Embryonic facial prominence (tissue), 1 donor: ENCODE results near the gene AURKB.
A peak's percentile ranks its signal among the peaks of the same experiment; 100 is the strongest.
"Not testable (repeated sequence)": the region's sequence is repeated elsewhere in the genome, so short reads cannot be mapped to it uniquely, and the experiment has no call there.

Source experiments
- DNase-seq: peaks from one replicate; pipeline ENCODE4 v3.0.0-alpha.2; 2016; ENCODE audit errors: extremely low spot score

The AURKB gene

DNA sequence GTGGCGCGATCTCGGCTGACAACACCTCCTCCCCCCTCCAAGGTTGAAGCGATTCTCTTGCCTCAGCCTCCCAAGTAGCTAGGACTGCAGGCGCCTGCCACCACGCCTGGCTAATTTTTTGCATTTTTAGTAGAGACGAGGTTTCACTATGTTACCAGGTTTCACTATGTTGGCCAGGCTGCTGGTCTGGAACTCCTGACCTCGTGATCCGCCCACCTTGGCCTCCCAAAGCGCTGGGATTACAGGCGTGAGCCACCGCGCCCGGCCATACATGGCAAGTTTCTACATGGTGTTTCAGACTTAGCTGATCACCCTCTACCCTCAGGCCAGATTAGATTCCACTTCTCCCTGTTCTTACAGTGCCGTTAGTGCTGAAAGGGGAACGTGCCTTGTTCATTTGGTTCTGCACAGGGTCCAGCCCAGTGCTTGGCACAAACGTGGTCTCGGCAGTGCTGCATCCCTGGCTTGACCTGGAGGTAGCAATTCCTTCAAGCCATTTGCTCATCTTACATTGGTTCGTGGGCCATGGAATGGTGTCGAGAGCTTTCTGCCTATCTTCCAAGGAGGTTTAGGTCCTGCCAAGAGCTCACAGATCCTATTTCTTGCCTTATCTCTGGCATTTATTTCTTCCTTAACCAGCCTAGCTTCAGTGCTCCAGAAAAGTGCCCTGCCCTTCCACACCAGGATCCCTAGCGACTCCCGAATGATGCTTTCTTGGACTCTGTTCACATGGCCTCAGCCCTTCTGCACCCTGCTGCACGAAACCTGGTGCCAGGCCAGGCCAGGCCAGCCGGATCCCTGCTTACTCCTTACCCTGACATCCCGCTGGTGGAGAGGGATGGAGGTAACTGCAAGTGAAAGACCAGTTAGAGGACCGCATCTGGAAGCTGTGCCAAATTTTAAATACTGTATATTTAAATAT is 14.8 kb upstream of the AURKB start:
- DNase-seq, result no peak

DNA sequence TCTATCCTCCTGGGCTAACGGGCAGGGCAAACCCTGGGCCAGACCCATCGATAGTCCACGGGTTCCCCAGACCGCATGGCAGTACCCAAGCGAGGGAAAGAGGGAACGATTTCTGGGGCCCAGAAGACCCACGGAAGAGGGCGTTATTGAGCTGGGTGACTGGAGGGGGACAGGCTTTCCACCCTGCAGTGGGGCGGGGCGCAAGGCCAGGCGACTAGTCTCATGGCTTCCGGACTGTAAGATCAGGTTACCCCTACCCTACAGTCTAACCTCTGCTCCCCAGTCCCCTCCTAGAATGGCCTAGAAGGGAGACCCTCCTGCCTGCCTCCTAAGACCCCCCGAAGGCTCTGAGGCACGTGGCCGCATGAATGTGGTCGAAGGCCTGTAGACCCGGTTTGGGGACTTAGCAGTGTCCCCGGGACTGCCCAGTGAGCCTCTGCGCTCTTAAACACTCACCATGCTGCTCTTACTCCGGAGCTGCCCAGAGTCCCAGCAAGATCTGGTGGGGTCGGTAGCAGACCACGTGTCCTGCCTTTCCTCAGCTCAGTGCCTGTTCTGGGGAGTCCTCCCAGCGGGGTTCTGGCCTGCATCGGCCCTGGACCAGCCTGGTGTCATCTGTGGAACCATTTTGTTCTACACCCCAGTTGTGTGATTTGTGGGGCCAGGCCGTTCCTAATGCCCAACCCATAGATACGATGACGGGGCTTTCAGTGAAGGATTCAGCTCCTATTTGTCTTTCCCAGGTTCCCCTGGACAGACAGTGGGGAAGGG is 13.2 kb upstream of the AURKB start:
- no peak for DNase-seq

- DNase-seq, result peak; percentile 84
Measured at GRCh38 chr17:8222630-8223355, 12.4 kb upstream of the AURKB start.

- no peak for DNase-seq
Measured at GRCh38 chr17:8222380-8222629, 11.9 kb upstream of the AURKB start.

GRCh38 chr17:8221663-8222379 is 11.4 kb upstream of the AURKB start:
- peak; percentile 87 for DNase-seq

DNA sequence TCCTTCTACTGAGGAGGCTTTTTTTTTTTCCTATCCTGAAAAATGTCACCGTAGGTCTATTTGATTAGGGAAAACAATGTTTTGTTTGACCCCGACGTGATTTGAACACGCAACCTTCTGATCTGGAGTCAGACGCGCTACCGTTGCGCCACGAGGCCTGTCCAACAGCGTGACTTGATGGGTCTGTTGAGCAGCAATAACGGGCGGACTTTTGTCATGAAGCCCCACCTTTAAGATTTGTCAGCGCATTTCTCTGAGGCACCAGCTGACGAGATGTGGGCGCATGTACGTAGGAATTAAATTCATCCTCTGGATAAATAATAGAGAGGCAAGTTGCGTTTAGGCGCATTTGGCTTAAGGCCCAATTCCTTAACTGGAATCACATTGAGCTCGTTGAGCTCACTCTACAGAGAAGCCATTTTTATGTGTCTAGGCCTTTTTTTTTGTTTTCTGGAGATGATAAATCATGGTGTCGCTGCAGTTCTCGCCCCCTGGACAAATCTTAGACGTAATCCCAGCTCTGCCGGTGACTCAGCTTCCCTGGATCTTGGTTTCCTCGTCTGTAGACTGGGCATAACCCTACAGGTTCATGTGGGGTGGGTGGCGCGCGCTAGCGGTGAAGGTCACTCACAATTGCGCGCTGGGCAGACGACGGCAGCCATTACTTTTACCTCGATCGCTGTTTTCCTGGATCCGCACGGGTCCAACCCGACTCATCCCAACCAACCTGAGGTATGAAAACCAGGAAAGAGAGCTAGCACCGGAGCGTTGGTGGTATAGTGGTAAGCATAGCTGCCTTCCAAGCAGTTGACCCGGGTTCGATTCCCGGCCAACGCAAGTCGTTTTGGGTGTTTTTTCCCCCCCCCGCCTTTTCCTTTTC is 10.6 kb upstream of the AURKB start:
- DNase-seq, result peak; percentile 87

GRCh38 chr17:8214000-8214399 is 3.6 kb upstream of the AURKB start:
- not testable (repeated sequence) for DNase-seq

DNA sequence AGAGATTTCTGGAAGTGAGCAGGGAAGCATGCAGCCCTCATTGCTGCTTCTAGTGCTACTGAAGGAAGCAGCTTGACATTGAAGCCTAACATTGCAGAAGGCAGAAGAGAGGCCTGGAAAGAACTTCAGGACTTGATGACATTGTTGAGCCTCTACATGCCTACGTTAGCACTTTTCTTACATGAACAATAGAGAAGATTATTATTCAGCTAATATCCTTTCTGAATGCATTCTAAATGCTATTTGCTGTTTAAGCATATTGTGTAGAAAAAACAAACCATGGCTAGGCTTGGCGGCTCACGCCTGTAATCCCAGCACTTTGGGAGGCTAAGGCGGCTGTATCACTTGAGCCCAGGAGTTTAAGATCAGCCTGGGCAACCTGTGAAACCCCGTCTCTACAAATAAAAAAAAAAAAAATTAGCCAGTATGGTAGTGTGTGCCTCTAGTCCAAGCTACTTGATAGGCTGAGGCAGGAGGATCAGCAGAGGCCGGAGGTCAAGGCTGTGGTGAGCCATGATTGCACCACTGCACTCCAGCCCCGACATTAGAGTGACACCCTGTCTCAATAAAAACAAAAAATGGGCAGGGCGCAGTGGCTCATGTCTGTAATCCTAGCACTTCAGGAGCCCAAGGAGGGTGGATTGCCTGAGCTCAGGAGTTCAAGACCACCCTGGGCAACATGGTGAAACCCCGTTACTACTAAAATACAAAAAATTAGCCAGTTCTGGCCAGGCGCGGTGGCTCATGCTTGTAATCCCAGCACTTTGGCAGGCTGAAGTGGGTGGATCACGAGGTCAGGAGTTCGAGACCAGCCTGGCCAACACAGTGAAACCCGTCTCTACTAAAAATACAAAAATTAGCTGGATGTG is 2.2 kb upstream of the AURKB start:
- DNase-seq, result no peak

DNA sequence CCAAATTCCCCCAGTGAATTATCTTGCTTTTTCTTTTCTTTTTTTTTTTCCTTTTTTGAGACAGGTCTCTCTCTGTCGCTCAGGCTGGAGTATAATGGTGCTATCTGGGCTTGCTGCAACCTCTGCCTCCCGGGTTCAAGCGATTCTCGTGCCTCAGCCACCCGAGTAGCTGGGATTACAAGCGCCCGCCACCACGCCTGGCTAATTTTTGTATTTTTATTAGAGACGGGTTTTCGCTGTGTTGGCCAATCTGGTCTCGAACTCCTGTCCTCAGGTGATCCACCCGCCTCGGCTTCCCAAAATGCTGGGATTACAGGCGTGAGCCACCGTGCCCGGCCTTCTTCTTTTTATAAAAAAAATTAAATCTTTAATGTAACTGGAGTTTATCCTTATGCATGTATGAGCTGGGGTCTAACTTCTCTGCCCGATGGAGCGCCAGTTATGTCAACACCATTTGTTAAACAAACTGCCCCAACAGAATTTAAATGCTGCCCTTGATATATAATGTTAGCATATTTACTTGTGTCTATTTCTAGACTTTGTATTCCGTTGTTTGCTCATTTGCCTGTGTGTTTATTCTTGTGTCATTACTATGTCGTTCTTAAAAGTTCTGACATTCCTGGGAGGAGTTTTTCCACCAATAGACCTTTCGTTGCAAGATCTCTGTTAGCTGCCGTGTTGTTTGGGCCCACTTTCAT is 535 bp upstream of the AURKB start:
- no peak for DNase-seq

- no peak for DNase-seq
Measured at GRCh38 chr17:8206536-8206935, 3.8 kb downstream of the AURKB start.

- no peak for DNase-seq
Measured at GRCh38 chr17:8204761-8205555, 5.4 kb downstream of the AURKB start.

DNA sequence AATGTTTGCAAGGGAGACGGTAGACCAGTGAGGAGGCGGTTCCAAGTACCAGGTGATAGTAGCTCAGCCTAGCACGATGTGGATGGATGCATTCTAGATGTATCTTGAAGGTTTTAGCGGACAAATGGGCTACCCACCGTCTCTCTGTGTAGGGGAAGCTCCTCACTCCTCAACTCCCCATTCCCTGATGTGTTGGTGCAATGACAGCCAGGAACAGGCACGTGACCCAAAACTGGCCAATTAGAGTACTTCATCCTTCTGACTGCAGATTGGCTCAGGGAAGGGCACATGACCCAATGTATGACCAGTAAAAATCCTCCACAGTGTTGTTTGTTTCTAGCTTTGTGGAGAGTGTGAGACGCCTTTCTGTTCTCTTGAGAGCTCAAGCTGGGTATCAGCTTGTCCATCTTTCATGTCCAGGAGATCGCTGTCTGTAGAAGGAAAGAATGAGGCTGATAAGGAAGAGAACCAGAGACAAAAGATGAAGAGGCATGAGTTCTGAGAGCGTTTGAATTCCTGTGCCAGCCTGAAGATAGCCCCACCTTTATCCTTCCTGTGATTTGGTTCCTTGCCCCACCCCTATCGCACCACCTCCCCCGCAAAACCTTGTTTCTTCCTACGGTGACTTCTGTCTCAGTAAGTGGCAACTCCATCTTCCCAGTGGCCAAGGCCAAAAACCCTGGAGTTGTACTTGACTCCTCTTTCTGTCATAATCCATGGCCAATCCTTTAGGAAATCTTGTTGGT is 18.1 kb downstream of the AURKB start:
- DNase-seq, result peak; percentile 75

DNA sequence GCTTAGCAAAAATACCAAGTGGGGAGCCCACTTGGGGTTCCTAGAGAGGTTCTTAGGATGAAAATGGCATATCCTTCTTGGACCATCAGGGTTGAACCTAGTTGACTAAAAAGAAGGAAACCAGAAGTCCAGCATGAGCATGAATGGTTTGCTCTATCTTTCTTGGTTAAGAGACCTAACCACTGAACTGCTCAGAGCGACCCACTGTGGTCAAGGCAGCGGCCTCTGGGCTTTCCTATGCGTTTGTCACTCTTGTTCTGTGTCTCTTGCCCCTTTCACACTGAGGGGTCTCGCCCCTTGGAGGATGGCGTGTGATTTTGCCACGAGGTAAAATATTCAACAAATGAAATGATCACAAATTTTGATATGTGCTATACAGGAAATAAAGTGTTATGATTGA is 19.9 kb downstream of the AURKB start:
- DNase-seq, result no peak

DNA sequence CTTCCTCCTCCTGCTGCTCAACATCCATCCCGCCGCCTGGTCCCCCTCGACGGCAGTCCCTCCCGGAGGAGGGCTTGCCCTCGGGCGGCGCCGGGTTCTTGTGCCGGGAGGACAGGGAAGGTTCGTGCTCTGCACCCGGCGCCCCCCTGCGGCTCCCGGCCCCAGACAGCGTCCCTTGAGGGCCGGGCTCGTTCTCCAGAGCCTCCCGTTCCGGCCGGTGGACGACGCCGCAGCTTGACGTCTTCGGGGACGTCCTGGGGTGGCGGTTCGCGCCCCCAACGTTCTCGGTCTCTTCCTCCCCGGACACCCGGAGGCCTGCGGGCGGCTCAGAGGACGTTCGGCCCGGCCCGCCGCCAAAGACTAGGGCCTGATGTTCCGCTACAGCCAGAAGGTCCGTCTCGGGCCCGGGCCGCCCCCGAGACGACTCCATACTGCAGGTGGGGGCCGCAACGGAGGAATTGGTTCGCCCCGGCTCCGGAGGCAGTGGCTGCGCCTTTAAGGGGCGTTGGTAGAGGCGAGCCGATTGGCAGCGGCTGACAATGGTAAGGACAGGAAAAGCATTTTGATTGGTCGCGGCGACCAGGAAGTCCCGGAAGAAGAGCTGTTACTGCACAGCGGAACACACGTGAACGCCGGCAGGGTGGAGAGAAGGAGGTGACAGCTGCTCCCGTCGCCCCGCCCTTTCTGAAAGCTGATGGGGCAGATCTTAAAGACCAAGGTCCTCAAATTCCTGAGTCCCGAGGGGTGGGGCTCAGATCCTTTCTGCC is 20.5 kb downstream of the AURKB start, which contains the start of gene BORCS6:
Gene BORCS6 (minus strand): TSS at position 470 of the 767 bp plus-strand sequence. CDS start 40 bp downstream, at position 430.
- peak; percentile 97 for DNase-seq

DNA sequence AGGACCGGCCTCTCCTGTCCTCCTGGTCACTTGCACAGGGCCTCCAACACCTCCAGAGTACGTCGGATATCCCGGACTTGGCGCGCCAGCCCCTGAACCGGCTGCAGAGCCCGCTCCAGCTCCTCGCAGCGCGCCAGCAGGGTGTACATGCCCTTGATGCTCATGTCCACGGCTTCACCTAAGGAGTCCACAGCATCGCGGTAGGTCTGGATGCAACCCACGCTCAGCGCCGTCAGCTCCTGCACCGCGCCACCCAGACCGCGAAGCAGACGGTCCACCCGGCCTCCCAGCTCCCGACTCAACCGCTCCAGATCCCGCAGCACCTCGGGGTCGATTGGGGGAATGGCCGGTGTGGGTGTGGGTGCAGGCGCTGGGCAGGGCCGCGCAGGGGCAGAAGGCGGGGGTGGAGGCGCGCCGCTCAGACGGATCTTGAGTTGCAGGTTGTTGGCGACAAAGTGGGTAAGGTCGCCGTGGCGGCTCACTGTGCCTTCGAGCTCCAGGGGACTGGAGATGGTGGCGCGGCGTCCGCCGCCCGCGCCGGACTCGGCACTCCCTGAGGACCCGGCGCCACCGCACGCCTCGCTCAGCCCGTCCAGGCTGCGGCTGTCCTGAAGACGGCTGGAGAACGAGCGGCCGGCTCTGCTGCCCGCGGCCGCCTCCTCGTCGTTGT is 21.2 kb downstream of the AURKB start:
- no peak for DNase-seq

GRCh38 chr17:8188263-8188839 is 22.0 kb downstream of the AURKB start:
- DNase-seq, result no peak
